Left cardiac atrium (tissue), 4 donors: Measurements from ENCODE around the gene PLEKHA3. TPM values are rescaled to one million over a fixed set of nuclear protein-coding genes. Genes with fewer than 3 reads are reported as not detected.
A peak's percentile ranks its signal among the peaks of the same experiment; 100 is the strongest.

Experiments
- ATAC-seq, 2 donors: fragments of 200-7000 bp; cut with Tn5 transposase; one replicate each; pipeline ENCODE4 v1.9.1; 2020; ENCODE audit warnings: mild to moderate bottlenecking in 2 of 2, moderate library complexity in 2 of 2
- DNase-seq: peaks from one replicate; pipeline ENCODE4 v3.0.0-alpha.2; 2020
- intact Hi-C, 2 donors: fragments of 100-400 bp; cut with DNase I; formaldehyde crosslinking; loops; one replicate each; pipeline versions ENCODE4 v1.14.1 to v1.15.1; 2022 to 2023
- total RNA-seq, 2 donors: library from RNA; stranded (reverse); fragmentation: NEBNext Ultra II Directional; extraction: Animal tissue kit (Norgen Biotek cat#: 25700); gene quantifications; one replicate each; pipeline ENCODE4 v1.2.1, GENCODE V29; 2021
- donor health status: DM: no; HTN: yes; CAD: no.
- donor health status: DM: no; HTN: yes; CAD: no; lungs with severe emphysema.
- donor health status: DM: yes; HTN: yes; CAD: no.
- donor health status: Dilated cardiomyopathy.

PLEKHA3 gene
- total RNA-seq, 2 donors from 2014 or later: 34.0 to 54.1 TPM

- DNase-seq: no peak
- no peak for ATAC-seq
- intact Hi-C loops: loop anchor here in 1 of 2 donors (2.0 kb wide), 1 partner anchor 27 kb away; the partner anchor contains the start of genes PJVK and PRKRA
Measured at GRCh38 chr2:178477443-178478129, 2.7 kb upstream of the PLEKHA3 start.

DNA sequence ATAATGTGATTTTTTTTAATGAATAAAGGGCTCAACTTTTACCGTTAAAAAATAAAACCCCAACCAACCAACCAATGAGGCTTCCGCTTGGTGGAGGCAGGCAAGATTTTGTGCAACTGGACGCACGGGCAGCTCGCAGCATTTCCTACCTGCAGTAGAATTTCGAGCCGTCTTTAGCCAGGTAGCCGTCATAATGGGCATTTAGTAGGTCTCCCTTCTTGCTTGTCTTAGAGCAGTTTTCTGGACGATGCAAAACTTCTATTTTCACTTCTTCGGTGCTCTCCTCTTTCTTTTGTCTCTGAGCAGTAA, 2.2 kb upstream of the PLEKHA3 start:
- ATAC-seq: no peak
- no peak for DNase-seq
- intact Hi-C loops: loop anchor here in 1 of 2 donors (2.0 kb wide), 1 partner anchor 27 kb away; the partner anchor contains the start of genes PJVK and PRKRA

GRCh38 chr2:178478439-178479274, 1.6 kb upstream of the PLEKHA3 start, which contains the start of gene FKBP7:
Gene FKBP7 (minus strand): TSS chr2:178478600. CDS start chr2:178478499, 101 bp downstream.
- DNase-seq (peak; percentile 90), ATAC-seq (peak; percentile 85 to 86)
- intact Hi-C loops: loop anchor here in 1 of 2 donors (2.0 kb wide), 1 partner anchor 28 kb away; the partner anchor contains the start of genes PJVK and PRKRA

- ATAC-seq: no peak
Measured at GRCh38 chr2:178479275-178479616, 1.0 kb upstream of the PLEKHA3 start.

GRCh38 chr2:178479758-178480226, 465 bp upstream of the PLEKHA3 start:
- ATAC-seq (no peak), DNase-seq (no peak)
- intact Hi-C loops: loop anchor here in 1 of 2 donors (2.0 kb wide), 1 partner anchor 29 kb away; the partner anchor contains the start of genes PJVK and PRKRA

More at GRCh38 chr2:178479275-178479616, 1.0 kb upstream of the PLEKHA3 start:
- DNase-seq: no peak
- intact Hi-C loops: loop anchor here in 1 of 2 donors (2.0 kb wide), 1 partner anchor 28 kb away; the partner anchor contains the start of genes PJVK and PRKRA

GRCh38 chr2:178482437-178482836, 2.2 kb downstream of the PLEKHA3 start:
- DNase-seq: no peak
- intact Hi-C loops: no loop called here
- no peak for ATAC-seq

- intact Hi-C loops: no loop called here
- peak; percentile 68 for DNase-seq
- no peak for ATAC-seq
Measured at GRCh38 chr2:178484245-178485041, 4.2 kb downstream of the PLEKHA3 start.

GRCh38 chr2:178485356-178485755, 5.1 kb downstream of the PLEKHA3 start:
- no peak for ATAC-seq
- intact Hi-C loops: no loop called here
- no peak for DNase-seq

- no peak for DNase-seq
- no peak for ATAC-seq
- intact Hi-C loops: no loop called here
Measured at GRCh38 chr2:178491612-178492011, 11.4 kb downstream of the PLEKHA3 start.

DNA sequence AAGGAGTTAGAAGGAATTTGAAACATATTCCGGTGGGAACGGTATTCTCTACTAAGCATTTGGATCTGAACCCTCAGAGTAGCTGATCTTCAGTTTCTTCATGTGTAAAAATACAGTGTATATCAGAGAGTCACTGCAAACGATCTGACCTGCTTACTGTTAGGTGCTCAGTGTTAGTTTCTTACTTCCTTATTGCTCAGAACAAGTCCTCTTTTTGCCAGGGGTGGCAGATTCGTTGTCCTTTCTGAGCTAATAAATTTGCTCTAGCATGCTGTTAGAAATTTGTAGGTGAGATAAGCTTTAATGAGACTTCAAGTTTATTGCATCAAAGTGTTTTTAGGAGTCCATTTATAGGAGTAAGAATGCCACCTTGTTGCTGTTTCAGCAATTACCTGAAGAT, 15.8 kb downstream of the PLEKHA3 start:
- ATAC-seq: no peak
- no peak for DNase-seq
- intact Hi-C loops: no loop called here

GRCh38 chr2:178498137-178498536, 17.9 kb downstream of the PLEKHA3 start:
- ATAC-seq (no peak), DNase-seq (no peak)
- intact Hi-C loops: no loop called here

- ATAC-seq: no peak
- intact Hi-C loops: no loop called here
- no peak for DNase-seq
Measured at GRCh38 chr2:178499640-178500039, 19.4 kb downstream of the PLEKHA3 start.

- ATAC-seq: no peak
- no peak for DNase-seq
- intact Hi-C loops: no loop called here
Measured at GRCh38 chr2:178502751-178503150, 22.5 kb downstream of the PLEKHA3 start.

GRCh38 chr2:178506101-178506500, 25.8 kb downstream of the PLEKHA3 start:
- DNase-seq: no peak
- no peak for ATAC-seq
- intact Hi-C loops: no loop called here

GRCh38 chr2:178506524-178506923, 26.3 kb downstream of the PLEKHA3 start:
- no peak for ATAC-seq
- no peak for DNase-seq
- intact Hi-C loops: no loop called here

DNA sequence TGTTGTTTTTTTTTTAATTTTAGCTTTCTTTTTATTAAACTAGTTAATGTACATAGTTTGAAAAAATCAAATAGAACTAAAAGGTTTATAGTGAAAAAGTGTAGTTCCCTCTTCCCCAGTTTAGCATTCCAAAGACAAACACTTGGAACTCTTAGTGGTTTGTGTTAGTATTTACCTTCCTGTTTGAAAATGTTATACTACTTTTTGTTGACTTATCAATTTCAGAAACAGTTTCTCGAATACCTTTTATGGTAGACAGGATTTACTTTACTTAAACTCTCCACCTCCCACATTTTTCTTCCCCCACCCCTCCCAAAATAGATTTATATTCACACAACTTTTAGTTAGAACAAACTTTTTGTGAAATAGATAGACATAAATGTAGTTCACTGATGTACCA, 26.7 kb downstream of the PLEKHA3 start:
- intact Hi-C loops: no loop called here
- DNase-seq (no peak), ATAC-seq (no peak)

DNA sequence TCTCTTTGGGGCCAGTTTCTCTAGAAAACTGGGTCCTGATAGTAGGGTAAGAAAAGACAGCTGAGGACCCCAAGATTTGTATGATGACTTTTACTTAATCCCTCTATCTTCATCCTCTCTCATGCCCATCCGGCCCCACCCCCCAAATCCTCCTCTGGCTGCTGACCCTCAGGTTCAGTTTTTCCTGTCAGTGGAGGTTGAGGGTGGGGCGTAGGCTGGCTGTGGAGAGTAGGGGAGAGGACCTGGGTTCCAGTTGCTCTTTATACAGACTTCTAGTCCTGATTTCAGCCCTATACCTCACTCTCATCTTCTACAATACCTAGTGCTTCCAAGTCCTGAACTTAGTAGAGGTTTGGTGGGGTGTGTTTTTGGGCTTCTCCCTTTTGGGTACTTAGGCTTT, 28.4 kb downstream of the PLEKHA3 start:
- DNase-seq (no peak), ATAC-seq (no peak)
- intact Hi-C loops: no loop called here

- intact Hi-C loops: no loop called here
- DNase-seq (no peak), ATAC-seq (peak; percentile 61 to 78)
Measured at GRCh38 chr2:178510384-178510783, 30.1 kb downstream of the PLEKHA3 start.

DNA sequence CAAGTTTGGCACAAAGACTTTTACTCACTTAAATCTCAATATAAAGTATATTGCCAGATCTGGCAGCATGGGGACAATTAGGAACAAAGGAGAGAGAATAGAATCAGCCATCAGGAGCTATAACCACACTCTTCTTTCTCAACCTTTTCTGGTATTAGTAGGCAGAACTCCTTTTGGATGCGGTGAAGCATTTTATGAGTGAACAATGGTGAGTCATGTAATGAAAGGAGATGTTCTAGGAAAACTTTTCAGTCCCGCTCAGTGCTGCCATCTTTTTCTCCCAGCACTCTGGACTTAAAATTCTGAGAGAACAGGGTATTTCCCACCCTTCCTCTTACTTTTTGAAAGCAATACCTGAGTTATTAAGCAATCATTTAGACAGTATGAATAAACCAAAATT, 32.2 kb downstream of the PLEKHA3 start:
- ATAC-seq (no peak), DNase-seq (no peak)
- intact Hi-C loops: no loop called here
